OCI-LY7 (cell line): ENCODE measurements around the gene PIK3R1. TPM values are rescaled to one million over a fixed set of nuclear protein-coding genes. Genes with fewer than 3 reads are reported as not detected.

Experiments used
- BruUV-seq: library from RNA; stranded (reverse); fragments of 400-500 nt; replicated peaks from 2 replicates; lab custom pipeline; 2021; lab: Mats Ljungman, UMichigan
- CTCF ChIA-PET: fragments of 300-600 bp; sonication (Branson Sonifier 250); formaldehyde crosslinking; loops from one replicate; lab custom pipeline; 2022; ENCODE audit warnings: antibody characterized with exemption; ENCODE audit not compliant: unreplicated experiment; lab: Charles Lee
- POLR2A ChIA-PET: fragments of 300-600 bp; sonication (Branson Sonifier 250); formaldehyde crosslinking; loops from one replicate; lab custom pipeline; 2022; ENCODE audit warnings: antibody characterized with exemption; lab: Charles Lee
- DNase-seq: peaks from one replicate; pipeline ENCODE4 v3.0.0-alpha.2; 2015; ENCODE audit warnings: low spot score
- H2AFZ ChIP-seq: fragments of 200-600 bp; sonication (generic), shearing (Covaris generic); 2 replicates; pipeline ENCODE4 v1.6.1; 2014; ENCODE audit warnings: mild to moderate bottlenecking, antibody characterized with exemption, low read length, moderate library complexity
- H3K27ac ChIP-seq: fragments of 200-600 bp; sonication (generic); 2 replicates; pipeline ENCODE4 v1.5.1; 2014; ENCODE audit warnings: mixed run types, low read depth, mild to moderate bottlenecking, moderate library complexity, low read length, inconsistent platforms; ENCODE audit not compliant: poor library complexity, severe bottlenecking
- H3K36me3 ChIP-seq: fragments of 200-600 bp; sonication (generic); 2 replicates; pipeline ENCODE4 v1.6.1; 2014; ENCODE audit warnings: mild to moderate bottlenecking, antibody characterized with exemption, low read length, moderate library complexity, mixed read lengths; ENCODE audit not compliant: insufficient read depth
- H3K4me1 ChIP-seq: fragments of 200-600 bp; sonication (generic); 2 replicates; pipeline ENCODE4 v1.5.1; 2014; ENCODE audit warnings: mild to moderate bottlenecking, low read length; ENCODE audit not compliant: insufficient read depth, poor library complexity, severe bottlenecking
- H3K4me2 ChIP-seq: fragments of 200-600 bp; sonication (generic); 2 replicates; pipeline ENCODE4 v1.6.1; 2014; ENCODE audit warnings: mild to moderate bottlenecking, low read length
- H3K4me3 ChIP-seq: fragments of 200-600 bp; sonication (generic); 2 replicates; pipeline ENCODE4 v1.5.1; 2014; ENCODE audit warnings: mild to moderate bottlenecking, low read depth, low read length; ENCODE audit not compliant: poor library complexity, severe bottlenecking
- H3K79me2 ChIP-seq: fragments of 200-600 bp; sonication (generic); 2 replicates; pipeline ENCODE4 v1.6.1; 2016; ENCODE audit warnings: low read depth, mild to moderate bottlenecking, low read length, moderate library complexity, mixed read lengths; ENCODE audit not compliant: insufficient read depth
- H3K9me2 ChIP-seq: fragments of 200-600 bp; sonication (generic); 2 replicates; pipeline ENCODE4 v1.6.1; 2016; ENCODE audit warnings: mild to moderate bottlenecking, low read length, mixed read lengths; ENCODE audit not compliant: insufficient read depth
- H3K9me3 ChIP-seq: fragments of 200-600 bp; sonication (generic); 2 replicates; pipeline ENCODE4 v1.6.1; 2014; ENCODE audit warnings: mild to moderate bottlenecking, mixed run types, low read length, mixed read lengths
- H4K20me1 ChIP-seq: fragments of 200-600 bp; sonication (generic); 2 replicates; pipeline ENCODE4 v1.6.1; 2014; ENCODE audit warnings: mild to moderate bottlenecking, antibody characterized with exemption, low read length, moderate library complexity, mixed read lengths; ENCODE audit not compliant: insufficient read depth
- CTCF ChIP-seq: fragments of 200-600 bp; sonication (generic); conservative IDR thresholded peaks from 2 replicates; pipeline ENCODE4 v1.5.1; 2014; ENCODE audit warnings: mild to moderate bottlenecking, antibody characterized with exemption, low read length, moderate library complexity, mixed read lengths
- EZH2phosphoT487 ChIP-seq: fragments of 200-600 bp; sonication (generic); IDR thresholded peaks from 2 replicates; pipeline ENCODE4 v1.6.1; 2018; ENCODE audit warnings: low read depth, borderline replicate concordance, mild to moderate bottlenecking, mixed run types, antibody characterized with exemption, low read length, moderate library complexity, mixed read lengths
- intact Hi-C: fragments of 100-400 bp; cut with micrococcal nuclease; formaldehyde crosslinking; loops from one replicate; pipeline ENCODE4 v1.10.0; 2022; ENCODE audit not compliant: unreplicated experiment
- total RNA-seq, 2 experiments: library from RNA; depleted of rRNA in 1 of 2; stranded (reverse); fragments of >200 nt in 1 of 2; shearing (Covaris generic) in 1 of 2; gene quantifications; 2 replicates each; pipeline ENCODE4 v1.2.3, GENCODE V29; 2014 to 2022

Gene PIK3R1
- total RNA-seq, 2 experiments from 2014 or later: 15.8 to 43.4 TPM

- no peaks in the 10 kb centered on the region for H3K9me3 ChIP-seq
- no peaks in the 10 kb centered on the region for H3K4me1 ChIP-seq
- no peak overlapping the region for H2AFZ ChIP-seq
- ChIA-PET CTCF (no interaction called here), POLR2A (interaction anchor here (0.7 kb wide), 1 partner anchor 12 kb away, joined by 4 read pairs; no protein-coding TSS in a partner anchor)
- no peak for DNase-seq
- no TSS peak for BruUV-seq
- H3K4me2 ChIP-seq: no peak overlapping the region
- H4K20me1 ChIP-seq: no peaks in the 10 kb centered on the region
- no peak overlapping the region for H3K27ac ChIP-seq
- TF ChIP-seq EZH2phosphoT487 (no peak), CTCF (no peak)
- no peaks in the 10 kb centered on the region for H3K9me2 ChIP-seq
- intact Hi-C loops: no loop called here
- no peaks in the 10 kb centered on the region for H3K36me3 ChIP-seq
- no peaks in the 10 kb centered on the region for H3K79me2 ChIP-seq
- no peak overlapping the region for H3K4me3 ChIP-seq
Observed at GRCh38 chr5:68320413-68320986, 104.9 kb downstream of the PIK3R1 start.

GRCh38 chr5:68325065-68325580, 109.6 kb downstream of the PIK3R1 start:
- Histone ChIP-seq H3K4me2 (no peak overlapping the region), H3K4me3 (no peak overlapping the region), H3K36me3 (no peaks in the 10 kb centered on the region), H4K20me1 (no peaks in the 10 kb centered on the region), H3K27ac (no peak overlapping the region), H3K79me2 (no peaks in the 10 kb centered on the region), H2AFZ (no peak overlapping the region), H3K4me1 (no peaks in the 10 kb centered on the region), H3K9me3 (no peaks in the 10 kb centered on the region), H3K9me2 (no peaks in the 10 kb centered on the region)
- ChIA-PET CTCF (no interaction called here), POLR2A (no interaction called here)
- intact Hi-C loops: no loop called here
- TF ChIP-seq EZH2phosphoT487 (no peak), CTCF (no peak)
- no peak for DNase-seq
- BruUV-seq: no TSS peak

DNA sequence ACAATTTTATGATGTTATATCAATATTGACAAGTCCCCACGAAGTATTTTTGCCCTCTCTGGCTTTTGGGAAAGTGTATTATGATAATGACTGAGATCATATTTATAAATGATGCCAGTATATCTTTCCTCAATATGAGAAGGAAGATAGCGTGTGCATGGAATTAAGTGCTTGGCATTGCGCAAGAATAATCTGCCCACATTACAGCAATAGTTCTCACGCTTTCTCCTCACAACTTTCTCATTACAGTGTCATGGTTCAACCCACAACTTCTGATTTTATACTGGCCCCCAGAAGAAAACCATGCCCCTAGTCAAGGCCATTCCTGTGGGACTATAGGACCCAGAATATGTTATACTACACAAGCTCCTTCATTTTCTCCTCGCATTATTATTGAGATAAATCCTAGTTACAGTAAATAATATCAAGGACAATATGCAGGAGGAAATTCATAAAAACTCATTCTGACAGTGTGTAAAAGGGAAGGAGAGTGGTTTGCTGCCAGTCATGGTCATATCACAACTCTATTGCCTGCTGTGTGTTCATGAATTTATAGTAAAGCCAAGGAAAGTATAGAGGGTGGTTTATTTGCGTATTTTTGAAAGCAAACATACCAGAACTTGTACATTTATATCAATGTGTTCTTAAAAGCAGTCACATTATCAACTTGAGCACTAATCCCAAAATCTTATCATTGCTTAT, 114.1 kb downstream of the PIK3R1 start:
- H3K4me3 ChIP-seq: no peak overlapping the region
- ChIA-PET CTCF (no interaction called here), POLR2A (interaction anchor here (0.6 kb wide), 1 partner anchor 540 kb away, joined by 4 read pairs; no protein-coding TSS in a partner anchor)
- DNase-seq: no peak
- no peak overlapping the region for H2AFZ ChIP-seq
- intact Hi-C loops: no loop called here
- H3K27ac ChIP-seq: no peak overlapping the region
- no peaks in the 10 kb centered on the region for H3K79me2 ChIP-seq
- peaks cover 4% of the 10 kb centered on the region for H3K4me1 ChIP-seq
- no peak overlapping the region for H3K4me2 ChIP-seq
- no peaks in the 10 kb centered on the region for H4K20me1 ChIP-seq
- no peaks in the 10 kb centered on the region for H3K9me3 ChIP-seq
- H3K36me3 ChIP-seq: no peaks in the 10 kb centered on the region
- no TSS peak for BruUV-seq
- H3K9me2 ChIP-seq: no peaks in the 10 kb centered on the region
- TF ChIP-seq CTCF (no peak), EZH2phosphoT487 (no peak)
